ENCODE results near the gene STX17.

GRCh38 chr9:99889120-99889519 is 17.3 kb upstream of the STX17 start:
- TF ChIP-seq, protein P1, sequence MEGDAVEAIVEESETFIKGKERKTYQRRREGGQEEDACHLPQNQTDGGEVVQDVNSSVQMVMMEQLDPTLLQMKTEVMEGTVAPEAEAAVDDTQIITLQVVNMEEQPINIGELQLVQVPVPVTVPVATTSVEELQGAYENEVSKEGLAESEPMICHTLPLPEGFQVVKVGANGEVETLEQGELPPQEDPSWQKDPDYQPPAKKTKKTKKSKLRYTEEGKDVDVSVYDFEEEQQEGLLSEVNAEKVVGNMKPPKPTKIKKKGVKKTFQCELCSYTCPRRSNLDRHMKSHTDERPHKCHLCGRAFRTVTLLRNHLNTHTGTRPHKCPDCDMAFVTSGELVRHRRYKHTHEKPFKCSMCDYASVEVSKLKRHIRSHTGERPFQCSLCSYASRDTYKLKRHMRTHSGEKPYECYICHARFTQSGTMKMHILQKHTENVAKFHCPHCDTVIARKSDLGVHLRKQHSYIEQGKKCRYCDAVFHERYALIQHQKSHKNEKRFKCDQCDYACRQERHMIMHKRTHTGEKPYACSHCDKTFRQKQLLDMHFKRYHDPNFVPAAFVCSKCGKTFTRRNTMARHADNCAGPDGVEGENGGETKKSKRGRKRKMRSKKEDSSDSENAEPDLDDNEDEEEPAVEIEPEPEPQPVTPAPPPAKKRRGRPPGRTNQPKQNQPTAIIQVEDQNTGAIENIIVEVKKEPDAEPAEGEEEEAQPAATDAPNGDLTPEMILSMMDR (IDR thresholded peaks at IDR 0.05; ENCODE audit: poor library complexity) = no peak
- TF ChIP-seq EZH2 (IDR thresholded peaks at IDR 0.05; ENCODE audit: borderline replicate concordance) = no peak
- TF ChIP-seq EZH2phosphoT487 (IDR thresholded peaks at IDR 0.05; ENCODE audit: low read depth, severe bottlenecking, unreplicated experiment) = no peak
